Activated T-helper 17 cell treated with anti-CD3 and anti-CD28 coated beads, Interleukin-2, amount 50 U/mL, for 72 hours (primary cell): Measurements from ENCODE around the gene SLC7A7. TPM values are rescaled to one million over a fixed set of nuclear protein-coding genes. Genes with fewer than 3 reads are reported as not detected.
"Not testable (repeated sequence)": the region's sequence is repeated elsewhere in the genome, so short reads cannot be mapped to it uniquely, and the experiment has no call there.

Experiments
- ATAC-seq: fragments of 150-1000 bp; cut with Tn5 transposase; replicated peaks from 2 replicates; pipeline ENCODE4 v1.10.0; 2021; ENCODE audit warnings: mild to moderate bottlenecking, moderate library complexity
- H3K27ac Mint-ChIP-seq: one replicate; pipeline ENCODE4 v1.8.0; 2022; ENCODE audit warnings: mixed read lengths
- H3K27me3 Mint-ChIP-seq: one replicate; pipeline ENCODE4 v1.8.0; 2022; ENCODE audit warnings: mixed read lengths
- H3K36me3 Mint-ChIP-seq: one replicate; pipeline ENCODE4 v1.8.0; 2022; ENCODE audit warnings: low read depth, mild to moderate bottlenecking, mixed read lengths
- H3K4me1 Mint-ChIP-seq: one replicate; pipeline ENCODE4 v1.8.0; 2022; ENCODE audit warnings: mixed read lengths
- H3K4me3 Mint-ChIP-seq: one replicate; pipeline ENCODE4 v1.8.0; 2022; ENCODE audit warnings: mild to moderate bottlenecking, mixed read lengths
- H3K9me3 Mint-ChIP-seq: one replicate; pipeline ENCODE4 v1.8.0; 2022; ENCODE audit warnings: mixed read lengths
- total RNA-seq, 2 donors: library from RNA; stranded (reverse); gene quantifications; one replicate each; pipeline ENCODE4 v1.2.3, GENCODE V29; 2022

The SLC7A7 gene
- total RNA-seq = under 1 TPM; 0.15 to 0.71 TPM

DNA sequence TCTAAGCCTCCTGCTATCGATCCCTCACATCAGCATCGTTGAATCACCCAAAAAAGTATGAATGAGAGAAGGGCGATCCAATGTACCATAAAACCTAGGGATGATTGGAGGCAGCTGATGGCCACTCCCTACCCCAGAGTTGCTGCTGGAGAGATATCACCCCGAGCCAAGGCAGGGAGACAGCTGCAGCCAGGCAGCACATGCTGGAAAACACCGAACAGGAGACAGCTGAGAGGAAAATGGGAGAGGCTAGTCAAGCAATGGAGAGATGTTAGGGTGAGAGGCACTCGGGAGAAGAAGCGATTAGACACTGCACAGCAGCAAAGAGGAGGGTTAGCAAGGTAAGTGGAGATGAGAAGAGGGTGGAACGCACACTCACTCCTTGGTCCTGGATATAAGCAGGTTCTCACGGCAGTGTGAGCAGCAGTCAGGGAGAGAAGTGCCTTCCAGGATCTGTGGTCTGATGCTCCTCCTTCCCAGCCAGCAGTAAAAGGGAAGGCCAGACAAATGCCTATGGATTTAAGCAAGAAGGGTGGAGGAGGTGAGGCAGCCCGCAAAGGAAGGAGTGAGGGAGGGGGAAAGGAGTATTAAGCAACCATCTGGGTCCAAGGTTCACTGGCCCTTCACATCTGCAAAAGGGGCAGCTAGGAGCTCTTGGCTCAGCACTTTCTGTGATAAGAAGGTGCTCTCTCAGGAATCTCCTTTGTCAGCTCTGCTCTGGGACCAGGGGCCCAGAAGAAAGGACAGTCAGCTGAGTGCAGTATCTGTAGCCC, at the start of gene SLC7A7:
Gene SLC7A7, minus strand, starts transcription at position 495 of the 773 bp plus-strand sequence. CDS start 2,037 bp downstream, outside the sequence.
- Mint-ChIP-seq H3K4me3 (no peak within 1 kb of the TSS), H3K4me1 (peaks cover 4% of the 10 kb centered on the region), H3K9me3 (no peaks in the 10 kb centered on the region), H3K27me3 (no peaks in the 10 kb centered on the region), H3K27ac (no peak within 1 kb of the TSS), H3K36me3 (no peaks in the 10 kb centered on the region)
- no peak for ATAC-seq

DNA sequence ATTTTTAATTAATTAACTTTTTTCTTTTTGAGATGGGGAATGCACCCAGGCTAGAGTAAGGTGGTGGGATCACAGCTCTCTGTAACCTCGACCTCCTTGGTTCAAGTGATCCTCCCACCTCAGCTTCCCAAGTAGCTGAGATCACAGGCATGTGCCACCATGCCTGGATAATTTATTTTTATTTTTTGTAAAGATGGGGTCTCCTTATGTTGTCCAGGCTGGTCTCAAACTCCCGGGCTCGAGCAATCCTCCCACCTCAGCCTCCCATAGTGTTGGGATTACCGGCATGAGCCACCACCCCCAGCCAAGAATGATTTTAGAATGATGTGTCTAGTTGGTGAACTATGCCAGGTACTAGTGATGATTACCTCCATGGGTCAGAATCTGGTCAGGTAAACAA, 49.7 kb upstream of the SLC7A7 start:
- H3K36me3 Mint-ChIP-seq = no peaks in the 10 kb centered on the region

GRCh38 chr14:22861651-22862050, 46.4 kb upstream of the SLC7A7 start:
- Mint-ChIP-seq H3K27ac (no peak overlapping the region), H3K27me3 (no peaks in the 10 kb centered on the region), H3K9me3 (no peaks in the 10 kb centered on the region), H3K36me3 (no peaks in the 10 kb centered on the region), H3K4me1 (peaks cover 12% of the 10 kb centered on the region), H3K4me3 (no peak overlapping the region)
- no peak for ATAC-seq

More for the DNA sequence above, 49.7 kb upstream of the SLC7A7 start:
- H3K27ac Mint-ChIP-seq = no peak overlapping the region
- H3K9me3 Mint-ChIP-seq = no peaks in the 10 kb centered on the region
- ATAC-seq = no peak
- H3K4me3 Mint-ChIP-seq = no peak overlapping the region
- H3K4me1 Mint-ChIP-seq = peaks cover 6% of the 10 kb centered on the region
- H3K27me3 Mint-ChIP-seq = no peaks in the 10 kb centered on the region

DNA sequence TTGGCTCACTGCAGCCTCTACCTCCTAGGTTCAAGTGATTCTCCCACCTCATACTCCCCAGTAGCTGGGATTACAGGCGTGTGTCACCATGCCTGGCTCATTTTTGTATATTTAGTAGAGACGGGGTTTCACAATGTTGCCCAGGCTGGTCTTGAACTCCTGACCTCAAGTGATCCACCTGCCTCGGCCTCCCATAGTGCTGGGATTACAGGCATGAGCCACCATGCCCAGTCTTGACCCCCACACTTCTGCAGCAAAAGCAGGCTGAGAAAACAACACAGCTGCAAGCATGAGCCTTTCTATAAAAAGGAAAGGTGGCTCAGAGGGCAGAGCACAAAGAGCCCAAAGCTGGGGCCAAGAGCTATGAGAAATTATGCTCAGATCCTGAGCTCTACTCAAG, 45.1 kb upstream of the SLC7A7 start:
- H3K4me1 Mint-ChIP-seq = peaks cover 12% of the 10 kb centered on the region
- ATAC-seq = not testable (repeated sequence)

GRCh38 chr14:22856428-22856827, 41.2 kb upstream of the SLC7A7 start:
- no peaks in the 10 kb centered on the region for H3K9me3 Mint-ChIP-seq
- H3K27ac Mint-ChIP-seq = no peak overlapping the region
- H3K4me1 Mint-ChIP-seq = peaks cover 18% of the 10 kb centered on the region
- H3K36me3 Mint-ChIP-seq = no peaks in the 10 kb centered on the region
- H3K4me3 Mint-ChIP-seq = no peak overlapping the region
- H3K27me3 Mint-ChIP-seq = peaks cover 5% of the 10 kb centered on the region
- ATAC-seq = no peak

More for the DNA sequence above, 45.1 kb upstream of the SLC7A7 start:
- not testable (repeated sequence) for H3K4me3 Mint-ChIP-seq, H3K9me3 Mint-ChIP-seq, H3K27me3 Mint-ChIP-seq, H3K27ac Mint-ChIP-seq, H3K36me3 Mint-ChIP-seq

DNA sequence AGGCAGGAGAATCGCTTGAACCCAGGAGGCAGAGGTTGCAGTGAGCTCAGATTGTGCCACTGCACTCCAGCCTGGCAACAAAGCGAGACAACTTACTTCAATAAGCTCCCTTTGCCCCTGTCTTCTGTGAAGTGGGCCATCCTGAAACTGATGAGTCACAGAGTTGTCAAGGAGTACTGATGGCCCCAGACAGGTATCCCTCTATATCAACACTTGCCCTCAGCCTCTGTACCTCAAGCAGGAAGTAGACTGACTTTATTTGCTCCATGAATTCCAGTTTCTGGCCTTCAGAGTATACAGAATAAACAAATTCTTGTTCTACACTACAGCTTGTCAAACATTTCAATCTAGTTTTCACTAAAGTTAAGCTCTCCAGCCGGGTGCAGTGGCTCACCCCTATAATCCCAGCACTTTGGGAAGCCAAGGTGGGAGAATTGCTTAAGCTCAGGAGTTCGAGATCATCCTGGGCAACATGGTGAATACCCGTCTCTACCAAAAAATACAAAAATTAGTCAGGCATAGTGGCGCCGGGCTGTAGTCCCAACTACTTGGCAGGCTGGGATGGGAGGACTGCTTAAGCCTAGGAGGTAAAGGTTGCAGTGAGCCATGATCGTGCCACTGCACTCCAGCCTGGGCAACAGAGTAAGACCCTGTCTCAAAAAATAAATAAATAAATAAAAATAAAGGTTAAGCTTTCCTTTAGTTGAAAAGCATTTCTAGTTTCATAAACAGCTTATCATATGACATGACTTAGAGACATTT, 39.9 kb upstream of the SLC7A7 start:
- Mint-ChIP-seq H3K36me3 (no peaks in the 10 kb centered on the region), H3K9me3 (no peaks in the 10 kb centered on the region), H3K27ac (no peak overlapping the region), H3K27me3 (peaks cover 5% of the 10 kb centered on the region), H3K4me3 (no peak overlapping the region), H3K4me1 (peaks cover 22% of the 10 kb centered on the region)
- no peak for ATAC-seq

GRCh38 chr14:22854296-22854695, 39.1 kb upstream of the SLC7A7 start:
- not testable (repeated sequence) for H3K27me3 Mint-ChIP-seq, ATAC-seq, H3K9me3 Mint-ChIP-seq, H3K4me3 Mint-ChIP-seq, H3K27ac Mint-ChIP-seq, H3K36me3 Mint-ChIP-seq
- H3K4me1 Mint-ChIP-seq = peaks cover 22% of the 10 kb centered on the region

DNA sequence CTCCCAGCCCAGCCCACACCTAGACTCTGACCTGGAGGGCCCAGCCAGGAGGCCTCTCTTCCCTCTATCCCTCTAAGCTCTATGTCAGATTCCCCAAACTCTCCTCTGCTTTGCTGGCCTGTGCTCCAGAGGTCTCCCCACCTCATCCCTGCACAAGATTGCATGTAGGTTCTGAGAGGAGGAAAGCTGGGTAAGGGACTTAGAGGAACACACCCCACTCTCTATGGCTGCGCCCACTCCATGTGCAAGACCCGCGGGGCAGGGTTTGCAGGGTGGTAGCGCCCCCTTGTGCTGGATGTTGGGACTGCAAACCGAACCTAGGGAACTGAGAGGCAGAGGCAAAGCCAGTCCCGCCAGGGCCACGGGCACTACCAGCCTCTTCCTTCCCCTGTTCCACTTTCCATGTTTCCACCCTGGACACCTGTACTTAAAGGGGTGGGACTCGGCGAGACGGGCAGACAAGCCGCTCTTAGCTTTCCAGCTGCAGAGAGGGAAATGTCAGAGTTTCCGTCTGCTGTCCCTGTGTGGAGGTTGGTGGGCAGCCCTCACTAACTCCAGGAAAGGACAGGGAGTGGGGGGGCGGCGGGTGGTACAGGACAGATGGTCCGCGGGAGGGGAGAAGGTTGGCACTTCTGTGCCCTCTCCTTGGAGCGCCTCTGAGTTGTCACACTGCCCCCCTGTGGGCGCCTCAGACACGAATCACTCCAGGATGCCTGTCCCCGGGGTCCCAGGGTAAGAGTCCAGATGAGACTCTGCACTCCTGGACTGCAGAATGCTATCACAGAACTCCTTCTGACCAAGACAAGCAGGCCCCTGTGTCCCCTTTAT, 37.9 kb upstream of the SLC7A7 start:
- peak; percentile 70 for ATAC-seq

GRCh38 chr14:22852599-22852939, 37.3 kb upstream of the SLC7A7 start:
- Mint-ChIP-seq H3K9me3 (no peaks in the 10 kb centered on the region), H3K36me3 (no peaks in the 10 kb centered on the region), H3K27me3 (peaks cover 5% of the 10 kb centered on the region), H3K4me1 (peaks cover 13% of the 10 kb centered on the region), H3K4me3 (peak overlapping the region; percentile 80), H3K27ac (peak overlapping the region; percentile 82)
- no peak for ATAC-seq

More for the DNA sequence above, 37.9 kb upstream of the SLC7A7 start:
- no peaks in the 10 kb centered on the region for H3K9me3 Mint-ChIP-seq
- H3K27me3 Mint-ChIP-seq = peaks cover 5% of the 10 kb centered on the region
- peaks cover 15% of the 10 kb centered on the region for H3K4me1 Mint-ChIP-seq
- H3K27ac Mint-ChIP-seq = peak overlapping the region; percentile 82
- H3K36me3 Mint-ChIP-seq = no peaks in the 10 kb centered on the region
- H3K4me3 Mint-ChIP-seq = peak overlapping the region; percentile 80

GRCh38 chr14:22852178-22852577, 36.9 kb upstream of the SLC7A7 start:
- H3K27me3 Mint-ChIP-seq, H3K9me3 Mint-ChIP-seq, H3K36me3 Mint-ChIP-seq, H3K27ac Mint-ChIP-seq, ATAC-seq, H3K4me3 Mint-ChIP-seq: not testable (repeated sequence)
- H3K4me1 Mint-ChIP-seq = peaks cover 13% of the 10 kb centered on the region

- H3K27ac Mint-ChIP-seq = peak overlapping the region; percentile 56
- peaks cover 5% of the 10 kb centered on the region for H3K27me3 Mint-ChIP-seq
Measured at GRCh38 chr14:22850944-22851764, 35.9 kb upstream of the SLC7A7 start.

DNA sequence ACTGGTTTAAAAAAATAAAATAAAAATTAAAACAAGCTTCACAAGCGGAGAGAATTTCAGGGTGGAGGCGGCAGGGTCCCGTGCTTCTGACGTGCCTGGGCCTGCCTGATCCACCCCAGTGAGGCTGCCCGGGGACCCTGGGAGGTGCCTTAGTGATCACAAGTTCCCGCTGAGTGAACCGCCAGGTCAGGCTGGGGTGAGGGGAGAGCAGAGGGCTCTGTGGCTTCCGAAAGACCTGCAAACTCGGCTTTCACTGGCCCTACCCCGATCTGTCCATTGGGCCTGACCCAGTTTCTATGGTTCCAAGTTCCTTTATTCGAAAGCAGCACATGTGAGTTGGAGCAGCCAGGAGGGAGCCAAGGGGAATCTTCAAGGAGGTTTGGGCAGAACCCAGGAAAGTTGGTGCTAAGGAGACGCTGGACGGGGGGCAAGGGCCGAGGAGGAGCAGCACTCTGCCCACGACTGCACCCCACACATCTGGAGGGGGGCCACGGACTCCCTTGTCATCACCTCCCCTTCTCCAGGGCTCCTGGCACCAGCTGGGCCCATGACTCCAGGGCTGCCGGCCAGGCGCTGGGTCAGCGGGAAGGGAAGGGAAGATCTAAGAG, 34.1 kb upstream of the SLC7A7 start:
- H3K27ac Mint-ChIP-seq = no peak overlapping the region
- H3K4me3 Mint-ChIP-seq = no peak overlapping the region
- no peaks in the 10 kb centered on the region for H3K9me3 Mint-ChIP-seq
- peaks cover 9% of the 10 kb centered on the region for H3K27me3 Mint-ChIP-seq
- peaks cover 10% of the 10 kb centered on the region for H3K4me1 Mint-ChIP-seq
- H3K36me3 Mint-ChIP-seq = no peaks in the 10 kb centered on the region
- ATAC-seq = no peak

More at GRCh38 chr14:22850944-22851764, 35.9 kb upstream of the SLC7A7 start:
- H3K4me1 Mint-ChIP-seq = peaks cover 11% of the 10 kb centered on the region
- H3K4me3 Mint-ChIP-seq = peak overlapping the region; percentile 50
- H3K9me3 Mint-ChIP-seq = no peaks in the 10 kb centered on the region
- peak; percentile 91 for ATAC-seq
- no peaks in the 10 kb centered on the region for H3K36me3 Mint-ChIP-seq

DNA sequence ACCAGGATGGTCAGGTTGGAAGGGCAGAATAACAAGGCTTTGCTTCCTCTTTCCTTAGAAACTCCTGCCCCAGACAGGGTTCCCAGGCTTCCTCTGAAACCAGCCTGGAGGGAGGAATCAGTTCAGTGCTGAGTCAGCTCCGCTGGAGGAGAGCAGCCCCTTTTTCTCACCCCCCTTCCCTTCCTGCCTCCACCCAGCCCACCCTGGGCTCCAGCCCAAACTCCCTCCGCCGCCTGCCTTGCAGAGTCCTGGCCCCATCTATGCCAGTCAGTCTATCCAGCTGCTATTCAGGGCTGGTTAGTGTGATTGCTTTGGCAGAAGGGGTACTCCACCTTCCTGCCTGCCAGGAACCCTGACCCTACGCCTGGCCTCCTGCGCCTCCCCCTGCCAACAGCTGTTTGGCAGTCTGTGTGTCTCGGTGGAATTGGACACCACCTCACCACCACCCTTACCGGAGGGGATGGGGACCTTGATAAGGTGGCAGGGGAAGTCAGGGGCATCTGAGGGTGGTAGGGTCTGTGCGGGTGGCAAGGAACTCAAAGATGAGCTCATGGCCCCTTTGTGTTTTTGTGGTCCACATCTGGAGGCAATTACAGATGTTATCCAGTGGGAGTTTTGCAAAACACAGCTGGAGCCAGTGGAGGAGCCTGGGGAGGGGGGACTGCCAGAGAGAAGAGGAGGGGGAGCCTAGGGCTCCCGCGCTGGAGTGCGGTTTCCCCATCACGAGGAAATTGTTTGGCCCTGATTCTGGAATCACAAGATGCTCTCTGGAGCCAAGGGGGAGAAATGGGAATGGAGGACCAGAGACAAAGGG, 33.3 kb upstream of the SLC7A7 start:
- Mint-ChIP-seq H3K36me3 (no peaks in the 10 kb centered on the region), H3K27me3 (peaks cover 9% of the 10 kb centered on the region), H3K9me3 (no peaks in the 10 kb centered on the region), H3K4me3 (no peak overlapping the region), H3K4me1 (peaks cover 10% of the 10 kb centered on the region), H3K27ac (peak overlapping the region; percentile 9)
- ATAC-seq = no peak
